ENCODE measurements around the gene HIVEP2.

HIVEP2 gene

DNA sequence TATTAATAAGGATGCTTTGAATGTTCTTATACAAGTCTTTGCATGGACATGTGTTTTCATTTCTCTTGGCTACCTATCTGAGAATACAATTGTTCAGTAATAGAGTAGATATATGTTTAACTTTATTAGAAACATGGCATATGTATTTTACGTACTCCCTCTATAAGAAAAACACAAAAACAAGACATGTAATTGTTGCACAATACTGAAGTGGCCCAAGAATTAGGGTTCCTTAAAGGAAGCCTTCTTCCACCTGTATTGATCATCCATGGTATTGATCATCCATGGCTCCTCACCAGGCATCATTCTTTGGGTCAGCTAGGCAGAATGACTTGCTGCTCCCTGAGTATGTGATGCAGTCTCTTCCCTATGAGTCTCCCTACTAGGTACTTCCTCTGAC is 20.2 kb upstream of the HIVEP2 start:
- TF ChIP-seq, protein P1, sequence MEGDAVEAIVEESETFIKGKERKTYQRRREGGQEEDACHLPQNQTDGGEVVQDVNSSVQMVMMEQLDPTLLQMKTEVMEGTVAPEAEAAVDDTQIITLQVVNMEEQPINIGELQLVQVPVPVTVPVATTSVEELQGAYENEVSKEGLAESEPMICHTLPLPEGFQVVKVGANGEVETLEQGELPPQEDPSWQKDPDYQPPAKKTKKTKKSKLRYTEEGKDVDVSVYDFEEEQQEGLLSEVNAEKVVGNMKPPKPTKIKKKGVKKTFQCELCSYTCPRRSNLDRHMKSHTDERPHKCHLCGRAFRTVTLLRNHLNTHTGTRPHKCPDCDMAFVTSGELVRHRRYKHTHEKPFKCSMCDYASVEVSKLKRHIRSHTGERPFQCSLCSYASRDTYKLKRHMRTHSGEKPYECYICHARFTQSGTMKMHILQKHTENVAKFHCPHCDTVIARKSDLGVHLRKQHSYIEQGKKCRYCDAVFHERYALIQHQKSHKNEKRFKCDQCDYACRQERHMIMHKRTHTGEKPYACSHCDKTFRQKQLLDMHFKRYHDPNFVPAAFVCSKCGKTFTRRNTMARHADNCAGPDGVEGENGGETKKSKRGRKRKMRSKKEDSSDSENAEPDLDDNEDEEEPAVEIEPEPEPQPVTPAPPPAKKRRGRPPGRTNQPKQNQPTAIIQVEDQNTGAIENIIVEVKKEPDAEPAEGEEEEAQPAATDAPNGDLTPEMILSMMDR (conservative IDR thresholded peaks at IDR 0.05; ENCODE audit: low read depth, low read length), result no peak
- H3K4me3 ChIP-seq (IDR thresholded peaks at IDR 0.05; ENCODE audit: insufficient read depth, low read depth, low read length), result no peak overlapping the region
- no peaks in the 10 kb centered on the region for H3K27me3 ChIP-seq (ENCODE audit: insufficient read depth, low read depth)
- no peaks in the 10 kb centered on the region for H3K36me3 ChIP-seq (ENCODE audit: insufficient read depth)
- H3K4me2 ChIP-seq, result no peak overlapping the region
- H3K79me2 ChIP-seq (ENCODE audit: insufficient read depth, low read depth), result no peaks in the 10 kb centered on the region
- no peak overlapping the region for H3K9ac ChIP-seq
- no peak overlapping the region for H2AFZ ChIP-seq (ENCODE audit: low read depth)
- no peak overlapping the region for H3K27ac ChIP-seq
- H3K4me1 ChIP-seq (ENCODE audit: low read depth, poor library complexity, severe bottlenecking), result no peaks in the 10 kb centered on the region
- no peaks in the 10 kb centered on the region for H4K20me1 ChIP-seq (ENCODE audit: insufficient read depth)

DNA sequence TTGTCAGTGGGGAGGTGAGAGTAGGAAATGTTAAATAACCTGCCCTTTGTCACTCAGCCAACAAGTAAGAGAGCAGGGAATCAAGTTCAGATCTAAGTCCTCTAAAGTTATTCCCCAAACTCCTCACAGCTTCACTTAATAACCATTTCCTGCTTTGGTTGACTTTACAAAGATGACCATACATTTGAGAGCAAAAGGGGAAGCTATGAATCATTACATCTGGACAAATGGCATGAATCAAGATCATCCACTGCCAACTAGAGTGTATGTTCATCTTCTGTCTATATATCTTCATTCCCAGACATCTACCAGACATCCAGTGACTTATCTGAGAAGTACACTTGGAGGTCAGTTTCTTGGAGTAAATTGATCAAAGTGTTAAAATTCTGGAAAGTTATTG is 15.1 kb upstream of the HIVEP2 start:
- Histone ChIP-seq H3K4me3 (IDR thresholded peaks at IDR 0.05; ENCODE audit: insufficient read depth, low read depth, low read length) (no peak overlapping the region), H2AFZ (ENCODE audit: low read depth) (no peak overlapping the region), H3K27ac (no peak overlapping the region), H3K9ac (no peak overlapping the region), H3K4me1 (ENCODE audit: low read depth, poor library complexity, severe bottlenecking) (no peaks in the 10 kb centered on the region), H3K27me3 (ENCODE audit: insufficient read depth, low read depth) (no peaks in the 10 kb centered on the region), H4K20me1 (ENCODE audit: insufficient read depth) (no peaks in the 10 kb centered on the region), H3K79me2 (ENCODE audit: insufficient read depth, low read depth) (no peaks in the 10 kb centered on the region), H3K4me2 (no peak overlapping the region), H3K36me3 (ENCODE audit: insufficient read depth) (no peaks in the 10 kb centered on the region)
- TF ChIP-seq, protein P1 (conservative IDR thresholded peaks at IDR 0.05; ENCODE audit: low read depth, low read length), result no peak

DNA sequence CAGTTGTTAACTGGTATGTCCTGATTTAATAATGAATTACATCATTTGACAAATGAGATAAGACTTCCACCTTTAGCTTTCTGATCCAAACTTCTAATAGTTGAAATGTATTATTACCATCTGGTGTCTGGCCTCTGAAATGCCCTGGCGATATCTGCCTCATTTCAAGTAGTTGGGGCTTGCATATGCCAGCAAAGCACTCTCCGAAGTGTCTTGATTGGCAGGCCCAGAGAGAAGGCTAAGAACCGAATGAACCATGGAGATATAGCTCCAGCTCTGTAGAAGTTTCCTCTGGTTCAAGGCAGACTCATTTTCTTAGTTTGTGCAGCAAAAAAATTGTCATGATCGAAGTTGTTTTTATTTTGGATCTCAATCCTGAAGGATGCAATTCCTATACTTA is 13.4 kb upstream of the HIVEP2 start:
- H4K20me1 ChIP-seq (ENCODE audit: insufficient read depth), result no peaks in the 10 kb centered on the region
- no peaks in the 10 kb centered on the region for H3K36me3 ChIP-seq (ENCODE audit: insufficient read depth)
- no peak overlapping the region for H3K27ac ChIP-seq
- no peaks in the 10 kb centered on the region for H3K27me3 ChIP-seq (ENCODE audit: insufficient read depth, low read depth)
- H3K4me2 ChIP-seq, result no peak overlapping the region
- no peaks in the 10 kb centered on the region for H3K4me1 ChIP-seq (ENCODE audit: low read depth, poor library complexity, severe bottlenecking)
- no peak overlapping the region for H3K9ac ChIP-seq
- TF ChIP-seq, protein P1 (conservative IDR thresholded peaks at IDR 0.05; ENCODE audit: low read depth, low read length), result no peak
- H2AFZ ChIP-seq (ENCODE audit: low read depth), result no peak overlapping the region
- H3K4me3 ChIP-seq (IDR thresholded peaks at IDR 0.05; ENCODE audit: insufficient read depth, low read depth, low read length), result no peak overlapping the region
- H3K79me2 ChIP-seq (ENCODE audit: insufficient read depth, low read depth), result no peaks in the 10 kb centered on the region

DNA sequence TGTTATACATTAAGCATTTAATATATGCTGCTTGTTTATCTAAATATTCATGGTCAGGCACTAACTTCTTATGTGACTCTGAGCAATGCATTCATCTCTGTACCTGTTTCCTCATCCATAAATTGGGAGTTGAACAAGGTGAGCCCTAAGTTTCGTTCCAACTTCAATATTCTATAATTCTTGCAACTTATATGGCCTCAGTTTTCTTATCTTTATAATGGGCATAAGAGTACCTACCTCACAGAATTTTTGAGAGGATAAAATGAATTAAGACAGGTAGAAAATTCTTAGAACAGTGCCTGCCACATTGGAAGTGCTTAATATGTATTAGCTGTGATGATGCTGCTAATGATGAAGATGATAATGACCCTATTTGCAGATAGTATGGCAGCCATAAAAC is 11.8 kb upstream of the HIVEP2 start:
- H3K9ac ChIP-seq, result no peak overlapping the region

More for the DNA sequence above, 11.8 kb upstream of the HIVEP2 start:
- peaks cover 12% of the 10 kb centered on the region for H3K4me1 ChIP-seq (ENCODE audit: low read depth, poor library complexity, severe bottlenecking)
- H3K4me3 ChIP-seq (IDR thresholded peaks at IDR 0.05; ENCODE audit: insufficient read depth, low read depth, low read length), result no peak overlapping the region
- H3K27ac ChIP-seq, result no peak overlapping the region
- no peak overlapping the region for H3K4me2 ChIP-seq
- no peaks in the 10 kb centered on the region for H3K27me3 ChIP-seq (ENCODE audit: insufficient read depth, low read depth)
- no peak overlapping the region for H2AFZ ChIP-seq (ENCODE audit: low read depth)
- H4K20me1 ChIP-seq (ENCODE audit: insufficient read depth), result no peaks in the 10 kb centered on the region
- no peaks in the 10 kb centered on the region for H3K79me2 ChIP-seq (ENCODE audit: insufficient read depth, low read depth)
- H3K36me3 ChIP-seq (ENCODE audit: insufficient read depth), result no peaks in the 10 kb centered on the region
- TF ChIP-seq, protein P1 (conservative IDR thresholded peaks at IDR 0.05; ENCODE audit: low read depth, low read length), result no peak

All from KMS-11 (cell line).